Neutrophil (primary cell): Measurements from ENCODE around the gene ROR2.

Experiments
- H3K27ac ChIP-seq: fragments of 200-600 bp; sonication (generic); 2 replicates; pipeline ENCODE4 v1.5.1; 2016; ENCODE audit warnings: mild to moderate bottlenecking, moderate library complexity
- H3K27me3 ChIP-seq: fragments of 200-600 bp; sonication (generic); 2 replicates; pipeline ENCODE4 v1.6.0; 2016; ENCODE audit warnings: mild to moderate bottlenecking
- H3K36me3 ChIP-seq: fragments of 200-600 bp; sonication (generic); 2 replicates; pipeline ENCODE4 v1.5.1; 2017
- H3K4me1 ChIP-seq, 2 experiments: fragments of 200-600 bp in 1 of 2; sonication (generic) in 1 of 2; 1 replicate in 1 of 2; 2 replicates in 1 of 2; pipeline versions ENCODE4 v1.5.1 to v1.6.1; 2013 to 2016; ENCODE audit warnings: low read depth in 1 of 2, low read length in 1 of 2, mild to moderate bottlenecking in 1 of 2, moderate library complexity in 1 of 2; ENCODE audit not compliant: control insufficient read depth in 1 of 2, insufficient read depth in 1 of 2
- H3K4me3 ChIP-seq, 2 experiments: fragments of 200-600 bp in 1 of 2; sonication (generic) in 1 of 2; 1 replicate in 1 of 2; 2 replicates in 1 of 2; pipeline ENCODE4 v1.5.1; 2013 to 2016; ENCODE audit warnings: low read depth in 1 of 2, low read length in 1 of 2, mild to moderate bottlenecking in 1 of 2, moderate library complexity in 1 of 2
- H3K9me3 ChIP-seq: fragments of 200-600 bp; sonication (generic); 2 replicates; pipeline ENCODE4 v1.5.1; 2016
- TF ChIP-seq, protein P1 (sequence below): fragments of 200-600 bp; sonication (generic); IDR thresholded peaks from 2 replicates; pipeline ENCODE4 v1.5.1; 2016; ENCODE audit warnings: antibody characterized with exemption

Gene ROR2

GRCh38 chr9:91816356-91816755 is 133.7 kb downstream of the ROR2 start:
- Histone ChIP-seq H3K27me3 (no peaks in the 10 kb centered on the region), H3K4me1 (peaks cover 23 to 45% of the 10 kb centered on the region in 2 experiments), H3K27ac (no peak overlapping the region), H3K9me3 (no peaks in the 10 kb centered on the region), H3K36me3 (no peaks in the 10 kb centered on the region), H3K4me3 (no peak overlapping the region)
- TF ChIP-seq, protein P1, sequence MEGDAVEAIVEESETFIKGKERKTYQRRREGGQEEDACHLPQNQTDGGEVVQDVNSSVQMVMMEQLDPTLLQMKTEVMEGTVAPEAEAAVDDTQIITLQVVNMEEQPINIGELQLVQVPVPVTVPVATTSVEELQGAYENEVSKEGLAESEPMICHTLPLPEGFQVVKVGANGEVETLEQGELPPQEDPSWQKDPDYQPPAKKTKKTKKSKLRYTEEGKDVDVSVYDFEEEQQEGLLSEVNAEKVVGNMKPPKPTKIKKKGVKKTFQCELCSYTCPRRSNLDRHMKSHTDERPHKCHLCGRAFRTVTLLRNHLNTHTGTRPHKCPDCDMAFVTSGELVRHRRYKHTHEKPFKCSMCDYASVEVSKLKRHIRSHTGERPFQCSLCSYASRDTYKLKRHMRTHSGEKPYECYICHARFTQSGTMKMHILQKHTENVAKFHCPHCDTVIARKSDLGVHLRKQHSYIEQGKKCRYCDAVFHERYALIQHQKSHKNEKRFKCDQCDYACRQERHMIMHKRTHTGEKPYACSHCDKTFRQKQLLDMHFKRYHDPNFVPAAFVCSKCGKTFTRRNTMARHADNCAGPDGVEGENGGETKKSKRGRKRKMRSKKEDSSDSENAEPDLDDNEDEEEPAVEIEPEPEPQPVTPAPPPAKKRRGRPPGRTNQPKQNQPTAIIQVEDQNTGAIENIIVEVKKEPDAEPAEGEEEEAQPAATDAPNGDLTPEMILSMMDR: no peak

DNA sequence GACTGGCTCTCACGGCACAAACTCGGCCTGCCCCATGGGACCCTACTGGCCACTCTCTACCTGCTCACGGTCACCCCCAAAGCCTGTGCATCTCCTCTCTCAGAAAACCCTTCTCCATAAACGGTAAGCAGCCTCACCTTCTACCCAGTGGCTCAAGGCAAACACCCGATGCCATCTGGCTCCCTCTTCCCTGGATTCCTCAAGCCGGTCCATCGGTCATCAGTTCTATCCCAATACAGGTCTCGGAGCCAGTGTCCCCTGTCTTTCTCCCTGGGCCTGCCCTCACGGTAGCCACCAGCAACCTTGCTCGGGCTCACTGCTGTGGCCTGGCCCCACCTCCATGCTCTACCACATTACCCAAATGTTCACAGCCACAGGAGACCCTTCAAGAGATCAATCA is 134.1 kb downstream of the ROR2 start:
- no peak overlapping the region for H3K4me3 ChIP-seq
- TF ChIP-seq, protein P1: no peak
- no peaks in the 10 kb centered on the region for H3K9me3 ChIP-seq
- H3K36me3 ChIP-seq: no peaks in the 10 kb centered on the region
- no peaks in the 10 kb centered on the region for H3K27me3 ChIP-seq
- peaks cover 23 to 41% of the 10 kb centered on the region in 2 experiments for H3K4me1 ChIP-seq
- no peak overlapping the region for H3K27ac ChIP-seq

DNA sequence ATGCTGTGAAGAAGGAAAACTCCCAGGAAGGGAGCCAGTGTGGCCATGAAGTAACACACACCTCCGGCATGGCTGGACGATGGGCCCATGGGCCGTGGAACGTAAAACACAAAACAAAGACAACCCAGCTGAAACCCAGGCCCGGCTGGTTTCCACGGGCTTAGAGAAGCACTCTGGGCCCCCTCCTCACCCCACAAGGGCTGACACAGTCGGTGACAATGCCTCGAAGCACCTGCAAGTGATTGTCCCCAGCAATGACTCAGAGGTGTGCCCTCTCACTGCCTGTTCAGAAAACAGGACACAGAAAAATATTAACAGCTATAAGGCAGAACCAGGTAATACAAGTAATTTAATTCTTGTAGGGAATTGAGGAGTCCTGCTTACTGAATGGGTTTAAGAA is 135.3 kb downstream of the ROR2 start:
- TF ChIP-seq, protein P1: no peak
- Histone ChIP-seq H3K27me3 (no peaks in the 10 kb centered on the region), H3K4me1 (peaks cover 16 to 30% of the 10 kb centered on the region in 2 experiments), H3K9me3 (no peaks in the 10 kb centered on the region), H3K4me3 (no peak overlapping the region), H3K36me3 (no peaks in the 10 kb centered on the region), H3K27ac (no peak overlapping the region)

- no peaks in the 10 kb centered on the region for H3K36me3 ChIP-seq
- no peaks in the 10 kb centered on the region for H3K27me3 ChIP-seq
- H3K9me3 ChIP-seq: no peaks in the 10 kb centered on the region
- H3K27ac ChIP-seq: no peak overlapping the region
- TF ChIP-seq, protein P1: no peak
- H3K4me1 ChIP-seq: peaks cover 16 to 25% of the 10 kb centered on the region in 2 experiments
- no peak overlapping the region for H3K4me3 ChIP-seq
These were observed 135.8 kb downstream of the ROR2 start for GRCh38 chr9:91814201-91814600.

DNA sequence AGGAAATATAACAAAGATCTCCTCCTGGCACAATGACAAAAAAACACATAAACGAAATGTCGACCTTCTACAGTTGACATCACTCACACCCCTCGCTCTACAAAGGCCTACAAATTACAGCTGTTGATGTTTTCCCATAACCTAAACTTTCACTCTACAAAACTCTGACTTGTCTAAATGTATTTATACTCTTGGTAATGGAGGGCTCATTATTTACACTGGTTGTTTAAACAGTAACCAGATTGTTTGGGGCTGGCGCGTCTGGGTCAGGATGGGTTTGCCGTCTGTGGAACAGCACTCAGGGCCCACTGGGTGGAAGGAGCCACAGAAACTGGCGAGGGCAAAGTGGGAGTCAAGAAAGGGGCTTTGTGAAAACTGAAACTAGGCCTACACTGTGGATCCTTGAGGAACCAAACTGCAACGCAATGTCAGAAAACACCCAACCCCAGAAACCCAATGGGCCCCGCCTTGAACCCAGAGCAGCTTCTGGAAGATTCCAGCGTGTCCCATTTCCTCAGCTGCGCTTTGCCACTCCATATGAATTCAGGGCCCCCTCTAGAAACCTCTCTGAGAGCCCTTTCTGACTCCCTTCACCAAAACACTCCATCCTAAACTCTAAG is 136.7 kb downstream of the ROR2 start:
- H3K27ac ChIP-seq: no peak overlapping the region
- TF ChIP-seq, protein P1: no peak
- peaks cover 10 to 16% of the 10 kb centered on the region in 2 experiments for H3K4me1 ChIP-seq
- H3K36me3 ChIP-seq: no peaks in the 10 kb centered on the region
- H3K4me3 ChIP-seq: no peak overlapping the region
- H3K27me3 ChIP-seq: no peaks in the 10 kb centered on the region
- no peaks in the 10 kb centered on the region for H3K9me3 ChIP-seq
